Suprapubic skin (tissue), 4 donors: ENCODE data around the gene SLC25A33.

Source experiments
- EP300 ChIP-seq: sonication (generic); formaldehyde crosslinking; IDR thresholded peaks from one replicate; pipeline ENCODE4 v1.6.1; 2017; ENCODE audit warnings: antibody characterized with exemption
- POLR2A ChIP-seq, 2 donors: fragments of 450-650 bp; IDR thresholded peaks; one replicate each; pipeline ENCODE4 v1.6.1; 2017; ENCODE audit warnings: antibody characterized with exemption in 2 of 2, mild to moderate bottlenecking in 2 of 2, moderate library complexity in 2 of 2
- POLR2AphosphoS5 ChIP-seq, 3 donors: sonication (generic); formaldehyde crosslinking; IDR thresholded peaks; one replicate each; pipeline ENCODE4 v1.6.1; 2017; ENCODE audit warnings: antibody characterized with exemption in 3 of 3
- TF ChIP-seq, protein P1 (sequence below), 2 donors: fragments of 200-600 bp in 1 of 2; fragments of 450-650 bp in 1 of 2; sonication (generic) in 1 of 2; IDR thresholded peaks; one replicate each; pipeline ENCODE4 v1.5.1; 2016 to 2019; ENCODE audit warnings: antibody characterized with exemption in 2 of 2, mild to moderate bottlenecking in 1 of 2, moderate library complexity in 1 of 2

DNA sequence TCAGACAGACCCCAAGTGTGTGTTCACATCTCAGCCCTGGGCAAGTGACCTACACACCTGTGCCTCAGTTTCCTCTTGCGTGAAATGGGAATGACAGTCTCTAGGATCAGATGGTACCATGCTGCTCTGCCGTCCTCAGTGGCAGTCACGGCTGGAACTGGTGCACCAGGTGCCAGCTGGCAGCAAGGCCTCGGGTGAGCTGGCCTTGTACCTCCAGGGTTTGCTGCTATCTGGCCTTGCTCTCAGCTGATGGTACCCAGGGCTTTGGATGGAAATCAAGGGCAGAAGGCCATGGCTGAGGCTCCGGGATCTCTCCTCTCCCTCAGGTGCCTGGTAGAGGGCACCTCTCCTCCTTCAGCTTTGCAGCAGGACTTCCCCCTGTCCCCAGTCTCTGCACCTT is 70.7 kb downstream of the SLC25A33 start:
- TF ChIP-seq EP300 (no peak), POLR2A (IDR thresholded peaks at IDR 0.05) (no peak), POLR2AphosphoS5 (IDR thresholded peaks at IDR 0.05) (no peak)
- TF ChIP-seq, protein P1, sequence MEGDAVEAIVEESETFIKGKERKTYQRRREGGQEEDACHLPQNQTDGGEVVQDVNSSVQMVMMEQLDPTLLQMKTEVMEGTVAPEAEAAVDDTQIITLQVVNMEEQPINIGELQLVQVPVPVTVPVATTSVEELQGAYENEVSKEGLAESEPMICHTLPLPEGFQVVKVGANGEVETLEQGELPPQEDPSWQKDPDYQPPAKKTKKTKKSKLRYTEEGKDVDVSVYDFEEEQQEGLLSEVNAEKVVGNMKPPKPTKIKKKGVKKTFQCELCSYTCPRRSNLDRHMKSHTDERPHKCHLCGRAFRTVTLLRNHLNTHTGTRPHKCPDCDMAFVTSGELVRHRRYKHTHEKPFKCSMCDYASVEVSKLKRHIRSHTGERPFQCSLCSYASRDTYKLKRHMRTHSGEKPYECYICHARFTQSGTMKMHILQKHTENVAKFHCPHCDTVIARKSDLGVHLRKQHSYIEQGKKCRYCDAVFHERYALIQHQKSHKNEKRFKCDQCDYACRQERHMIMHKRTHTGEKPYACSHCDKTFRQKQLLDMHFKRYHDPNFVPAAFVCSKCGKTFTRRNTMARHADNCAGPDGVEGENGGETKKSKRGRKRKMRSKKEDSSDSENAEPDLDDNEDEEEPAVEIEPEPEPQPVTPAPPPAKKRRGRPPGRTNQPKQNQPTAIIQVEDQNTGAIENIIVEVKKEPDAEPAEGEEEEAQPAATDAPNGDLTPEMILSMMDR (IDR thresholded peaks at IDR 0.05): no peak
